NCI-H748 (cell line): ENCODE measurements around the gene SBF2.

Source experiments
- DNase-seq: peaks from one replicate; lab custom pipeline; 2025; ENCODE audit not compliant: unreplicated experiment; lab: John Stamatoyannopoulos, UW

The SBF2 gene

GRCh38 chr11:9825895-9826294 is 468.1 kb downstream of the SBF2 start:
- DNase-seq, result no peak

GRCh38 chr11:9825315-9825714 is 468.7 kb downstream of the SBF2 start:
- no peak for DNase-seq

DNA sequence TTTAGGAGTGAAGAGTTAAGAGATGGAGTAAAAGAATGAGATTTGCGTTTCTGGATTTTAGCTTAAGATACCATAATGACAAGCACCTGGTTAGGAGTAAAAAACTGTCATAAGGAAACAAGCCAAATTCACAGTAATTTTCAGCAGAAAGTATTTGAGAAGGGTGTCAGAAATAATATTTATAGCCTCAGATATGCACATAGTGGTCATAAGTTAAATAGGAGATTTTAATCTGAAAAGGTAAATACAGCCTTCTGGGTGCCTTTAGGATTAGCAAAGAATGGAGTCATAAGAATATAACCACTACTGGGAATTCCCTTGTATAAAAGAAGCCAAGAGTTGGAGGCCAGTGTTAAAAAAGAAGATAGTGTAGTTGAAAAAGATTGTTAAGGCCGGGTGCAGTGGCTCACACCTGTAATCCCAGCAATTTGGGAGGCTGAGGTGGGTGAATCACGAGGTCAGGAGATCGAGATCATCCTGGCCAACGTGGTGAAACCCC is 470.1 kb downstream of the SBF2 start:
- no peak for DNase-seq

DNA sequence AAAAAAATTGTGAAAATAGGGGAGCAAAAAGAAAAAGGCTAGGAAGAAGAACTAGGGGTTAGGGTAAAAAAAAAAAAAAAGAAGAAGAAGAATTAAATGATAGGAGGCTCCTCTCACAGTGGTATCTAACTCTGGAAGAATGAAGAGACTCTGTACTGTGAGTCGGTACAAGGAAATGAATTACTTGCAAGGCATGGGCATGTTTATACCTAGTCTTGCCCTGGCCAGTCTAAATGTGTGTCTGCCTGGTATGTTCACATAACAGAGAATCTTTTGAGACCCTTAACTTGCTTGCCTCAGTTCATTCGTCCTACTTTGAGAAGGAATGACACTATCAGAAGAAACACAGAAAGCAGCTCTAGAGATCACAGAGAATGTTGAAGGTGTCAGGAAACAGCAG is 470.6 kb downstream of the SBF2 start:
- no peak for DNase-seq

DNA sequence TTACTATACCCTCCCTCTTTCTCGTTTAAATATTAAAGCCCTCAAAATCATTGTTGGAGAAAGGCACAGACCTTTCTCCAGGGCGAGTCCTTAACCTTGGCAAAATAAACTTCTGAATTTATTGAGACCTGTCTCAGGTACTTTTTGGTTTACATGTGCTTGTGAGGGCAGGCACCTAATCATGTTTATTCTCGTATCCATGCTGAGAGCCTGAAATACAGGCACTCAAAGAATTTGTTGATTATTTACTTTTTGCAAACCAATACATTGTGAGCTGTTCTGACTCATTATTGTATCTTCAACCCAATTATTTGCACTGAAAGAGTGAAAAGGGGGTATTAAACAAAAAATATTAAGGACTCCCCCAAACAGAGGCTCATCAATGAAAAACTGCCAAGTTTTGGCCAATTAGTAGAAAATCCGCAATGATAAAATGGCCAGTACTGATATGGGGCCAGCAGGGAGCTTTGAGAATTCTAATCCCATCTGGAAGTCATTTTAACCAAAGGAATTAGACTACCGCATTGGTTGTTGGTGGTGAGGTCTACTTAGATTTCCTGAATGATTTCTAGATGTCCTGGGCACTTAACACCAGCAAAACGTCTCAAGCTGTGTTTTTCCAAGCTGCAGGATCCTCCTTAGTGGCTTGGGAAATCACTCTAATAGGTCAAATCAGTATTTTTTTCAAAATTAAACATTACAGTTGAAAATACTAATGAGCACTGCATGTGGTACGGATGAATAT is 472.8 kb downstream of the SBF2 start:
- DNase-seq, result no peak

DNA sequence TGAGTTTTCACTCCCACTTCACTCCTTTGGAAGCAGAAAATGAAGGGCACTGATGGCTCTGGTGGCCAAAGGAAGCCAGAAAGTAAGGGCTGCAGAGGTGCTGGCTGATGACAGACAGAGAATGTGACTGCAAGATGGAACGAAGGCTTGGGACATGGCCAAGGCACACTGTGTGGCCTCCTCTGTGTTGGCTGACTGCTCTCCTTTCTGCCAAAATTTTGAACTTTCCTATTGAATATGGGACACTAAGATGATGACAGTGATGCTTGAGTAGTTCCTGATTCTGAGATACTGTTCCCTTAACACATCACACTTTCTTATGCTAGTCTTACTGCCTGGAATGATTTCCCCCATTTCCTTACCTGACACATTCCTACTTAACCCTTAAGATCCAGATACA is 473.8 kb downstream of the SBF2 start:
- DNase-seq, result no peak

DNA sequence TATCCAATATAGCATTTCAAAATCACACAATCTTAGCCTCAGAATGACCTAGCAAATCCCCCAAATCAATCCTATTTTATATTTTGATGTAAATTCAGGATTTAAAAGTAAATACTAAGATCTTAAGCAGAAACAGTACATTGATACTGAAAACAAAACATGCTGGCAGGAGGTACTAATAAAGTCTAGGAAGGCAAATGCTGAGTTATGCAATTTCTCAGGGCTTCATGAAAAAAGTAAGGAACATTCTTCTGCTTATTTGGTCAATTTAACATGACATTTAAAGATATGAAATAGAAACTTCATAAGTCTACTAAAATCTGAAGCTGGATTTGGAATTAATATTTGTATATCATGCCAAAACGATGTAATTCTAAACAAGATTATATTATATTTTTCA is 476.8 kb downstream of the SBF2 start:
- DNase-seq, result no peak

GRCh38 chr11:9815486-9816136 is 478.4 kb downstream of the SBF2 start:
- DNase-seq, result no peak

DNA sequence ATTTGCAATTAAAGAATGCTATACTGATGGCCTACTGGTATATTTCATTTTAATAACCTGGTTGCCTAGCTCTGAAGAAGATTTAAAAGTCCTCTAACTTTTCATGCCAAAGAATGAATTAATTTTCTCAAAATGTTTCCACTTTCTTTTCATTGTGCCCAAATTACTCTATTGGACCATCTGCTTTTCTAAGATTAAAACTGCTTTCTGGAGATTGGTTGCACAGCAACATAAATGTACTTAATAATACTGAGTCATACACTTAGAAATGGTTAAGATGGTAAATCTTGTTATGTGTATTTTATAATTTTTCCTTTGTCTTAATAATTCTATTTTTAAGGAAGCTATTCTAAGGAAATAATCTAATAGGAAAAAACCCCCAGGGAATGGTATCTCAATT is 479.9 kb downstream of the SBF2 start:
- no peak for DNase-seq

- DNase-seq, result no peak
Measured at GRCh38 chr11:9808943-9809342, 485.1 kb downstream of the SBF2 start.

- DNase-seq, result no peak
Measured at GRCh38 chr11:9806946-9807687, 486.9 kb downstream of the SBF2 start.

DNA sequence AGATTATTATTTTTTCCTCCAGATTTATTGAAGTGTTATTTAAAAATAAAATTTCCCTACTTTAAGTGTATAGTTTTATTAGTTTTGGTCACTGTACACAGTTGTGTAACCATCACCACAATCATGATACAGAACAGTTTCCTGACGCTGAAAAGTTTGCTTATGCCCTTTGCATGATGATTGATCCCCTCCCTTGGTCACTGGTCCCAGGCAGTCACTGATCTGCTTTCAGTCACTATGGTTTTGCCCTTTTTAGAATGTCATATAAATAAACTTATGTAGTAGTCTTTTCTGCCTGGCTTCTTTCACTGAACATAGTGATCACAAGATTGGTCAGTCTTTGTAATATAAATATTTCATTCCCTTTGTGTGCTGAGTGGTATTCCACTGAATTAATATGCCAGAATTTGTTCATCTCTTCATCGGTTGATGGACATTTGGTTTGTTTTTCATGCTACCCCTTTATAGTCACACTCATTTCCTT is 489.6 kb downstream of the SBF2 start:
- no peak for DNase-seq

GRCh38 chr11:9803685-9804418 is 490.2 kb downstream of the SBF2 start:
- DNase-seq, result no peak

DNA sequence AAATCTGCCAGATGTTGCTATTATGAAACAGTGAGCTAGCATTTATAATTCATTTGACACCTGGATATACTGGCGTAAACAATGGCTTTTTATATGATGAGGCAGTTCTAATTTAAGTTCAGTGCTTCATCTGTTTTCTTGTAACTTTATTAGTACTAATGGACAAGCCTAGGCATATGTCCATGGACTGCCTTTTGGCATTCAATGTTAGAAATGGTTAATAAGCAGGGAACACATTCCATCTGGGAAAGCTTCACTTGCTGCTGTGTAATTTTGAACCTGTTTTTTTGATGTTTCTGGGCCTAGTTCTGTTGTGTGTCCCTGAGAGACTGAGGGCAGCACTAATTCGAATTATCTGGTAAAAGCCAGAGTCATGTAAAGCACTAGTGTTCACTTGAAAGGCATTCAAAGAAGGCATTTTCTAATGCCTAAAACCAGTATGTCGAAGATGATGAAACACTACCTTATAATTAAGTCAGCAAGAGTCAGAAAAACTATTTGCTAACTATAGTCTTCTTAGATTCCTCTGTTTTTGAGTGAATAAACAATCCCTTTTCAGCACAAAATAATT is 491.6 kb downstream of the SBF2 start:
- no peak for DNase-seq

GRCh38 chr11:9799886-9800285 is 494.1 kb downstream of the SBF2 start:
- DNase-seq, result no peak

GRCh38 chr11:9797300-9797699 is 496.7 kb downstream of the SBF2 start:
- no peak for DNase-seq

DNA sequence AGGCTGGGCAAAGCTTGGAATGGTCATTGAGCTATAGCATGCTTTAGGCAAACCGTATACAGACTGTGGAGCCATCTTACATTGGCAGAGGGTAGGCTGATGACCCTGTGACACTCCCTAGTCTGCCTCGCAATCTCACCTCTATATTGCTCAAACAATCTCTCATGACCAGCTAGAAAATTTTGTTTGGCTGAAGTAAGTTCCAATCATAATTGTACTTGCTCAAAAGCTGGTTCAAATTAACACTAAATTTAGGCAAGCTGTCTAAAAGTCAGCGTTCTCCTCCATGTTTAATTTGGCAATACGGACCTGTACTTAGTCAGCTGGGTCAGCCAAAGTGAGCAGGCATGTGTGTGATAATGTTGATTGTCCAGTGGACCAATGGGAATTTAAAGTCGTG is 497.2 kb downstream of the SBF2 start:
- DNase-seq, result no peak

DNA sequence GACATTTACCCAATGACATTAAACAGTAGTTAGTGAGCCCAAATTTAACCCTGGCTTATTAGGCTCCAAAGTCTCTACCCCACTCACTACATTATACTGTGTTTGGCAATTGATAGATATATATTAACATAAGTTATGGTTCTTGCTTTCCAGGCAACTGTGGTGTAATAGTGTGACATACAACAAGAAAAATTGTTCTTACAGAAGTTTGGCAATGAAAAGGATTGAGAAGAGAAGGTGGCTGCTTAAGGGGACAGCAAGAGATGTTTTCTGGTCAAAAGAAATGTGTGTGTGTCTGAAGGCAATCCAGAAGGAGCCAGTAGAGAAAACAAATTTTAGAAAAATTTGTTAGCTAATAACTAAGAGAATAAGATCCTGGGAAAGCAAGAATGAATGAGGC is 497.8 kb downstream of the SBF2 start:
- DNase-seq, result no peak

DNA sequence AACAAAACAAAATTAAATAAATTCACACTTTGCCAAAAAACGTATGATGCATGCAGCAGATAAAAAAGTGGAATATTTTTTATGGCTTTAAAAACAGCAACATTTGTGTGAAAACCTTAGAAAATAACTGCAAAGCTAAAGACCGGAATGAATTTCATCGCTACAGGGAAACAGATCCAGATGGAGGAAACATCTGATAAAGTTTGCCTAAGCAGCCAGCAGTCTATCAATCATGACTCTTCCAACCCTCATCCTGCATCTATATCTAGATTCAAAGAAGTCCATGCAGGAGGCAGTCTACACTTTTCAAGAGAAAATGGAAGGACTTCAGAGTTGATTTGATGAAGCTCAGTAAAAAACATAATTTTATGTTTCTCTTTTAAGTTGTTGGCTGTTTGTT is 503.3 kb downstream of the SBF2 start:
- no peak for DNase-seq

GRCh38 chr11:9789910-9790309 is 504.1 kb downstream of the SBF2 start:
- no peak for DNase-seq

DNA sequence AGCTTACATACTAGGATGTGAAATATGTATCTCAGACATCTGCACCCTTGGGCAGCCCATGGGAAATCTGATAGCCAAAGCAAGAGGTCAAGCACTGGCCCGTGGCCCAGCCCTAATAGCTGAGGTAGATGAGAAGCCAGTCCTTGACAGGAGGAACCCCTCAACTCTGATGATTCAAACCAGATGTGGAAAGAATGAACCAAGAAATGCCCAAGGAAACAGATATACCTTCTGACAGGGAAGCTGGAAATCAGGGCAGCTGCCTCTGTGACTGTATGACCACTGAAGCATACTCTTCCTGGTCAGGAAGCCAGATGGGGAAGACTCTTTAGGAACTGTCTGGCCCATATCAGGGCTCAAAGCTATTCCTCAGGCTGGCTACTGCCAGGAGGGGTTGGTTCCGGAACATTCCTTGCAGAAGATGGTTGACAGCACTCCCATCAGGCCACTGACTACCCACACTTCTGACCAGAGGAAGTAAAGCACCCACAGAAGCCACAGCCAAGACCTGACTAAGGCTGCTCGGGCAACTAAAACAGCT is 506.0 kb downstream of the SBF2 start:
- no peak for DNase-seq
